GM12878 (cell line): ENCODE measurements around the gene RAET1G. TPM values are rescaled to one million over a fixed set of nuclear protein-coding genes. Genes with fewer than 3 reads are reported as not detected.

Experiments used
- ATAC-seq: fragments of 200-7000 bp; cut with Tn5 transposase; 3 replicates; pipeline ENCODE4 v1.9.1; 2020; ENCODE audit warnings: mild to moderate bottlenecking, moderate library complexity
- BruUV-seq: library from RNA; stranded (reverse); fragments of 400-500 nt; replicated peaks from 2 replicates; lab custom pipeline; 2021; lab: Mats Ljungman, UMichigan
- CTCF ChIA-PET: fragments of 300-600 bp; sonication (Branson Sonifier 250); formaldehyde crosslinking; extraction: SDS; loops from one replicate; lab custom pipeline; 2021; ENCODE audit warnings: inconsistent platforms; lab: Yijun Ruan, JAX
- POLR2A ChIA-PET: fragments of 350-600 bp; formaldehyde crosslinking; extraction: SDS; loops from one replicate; lab custom pipeline; 2021; ENCODE audit warnings: inconsistent platforms; lab: Charles Lee
- RAD21 ChIA-PET: fragments of 300-600 bp; sonication (Branson Sonifier 250); formaldehyde crosslinking; loops from one replicate; lab custom pipeline; 2023; ENCODE audit warnings: antibody characterized with exemption; ENCODE audit not compliant: unreplicated experiment; lab: Charles Lee
- SMC1A ChIA-PET: fragments of 300-600 bp; sonication (Branson Sonifier 250); formaldehyde crosslinking; loops from one replicate; lab custom pipeline; 2023; ENCODE audit not compliant: unreplicated experiment, uncharacterized antibody; lab: Charles Lee
- DNase-seq: peaks from one replicate; pipeline ENCODE4 v3.0.0-alpha.2; 2011; ENCODE audit warnings: low read depth, low spot score
- FAIRE-seq: peaks from 3 replicates; lab custom pipeline; 2011; peaks lifted over from hg19 to GRCh38; lab: Jason Lieb, UNC
- H2AFZ ChIP-seq: 2 replicates; pipeline ENCODE4 v1.6.0; 2011; ENCODE audit warnings: low read depth, low read length, control low read depth; ENCODE audit not compliant: control insufficient read depth
- H3K27ac ChIP-seq: 2 replicates; pipeline ENCODE4 v1.5.1; 2011; ENCODE audit warnings: control low read depth; ENCODE audit not compliant: control insufficient read depth, insufficient read depth
- H3K27me3 ChIP-seq, 2 experiments: replicated peaks in 1 of 2; 2 replicates each; pipeline versions ENCODE4 v1.6.0 to v1.6.1; 2011; ENCODE audit warnings: low read length in 1 of 2; ENCODE audit not compliant: control insufficient read depth in 2 of 2, insufficient read depth in 2 of 2
- H3K36me3 ChIP-seq, 2 experiments: 2 replicates each; pipeline ENCODE4 v1.5.1; 2011; ENCODE audit warnings: low read length in 1 of 2; ENCODE audit not compliant: control insufficient read depth in 2 of 2, insufficient read depth in 2 of 2
- H3K4me1 ChIP-seq: 2 replicates; pipeline ENCODE4 v1.6.1; 2011; ENCODE audit warnings: mild to moderate bottlenecking, low read length, moderate library complexity, mixed read lengths; ENCODE audit not compliant: control insufficient read depth, insufficient read depth
- H3K4me2 ChIP-seq: 2 replicates; pipeline ENCODE4 v1.6.0; 2011; ENCODE audit warnings: control low read depth; ENCODE audit not compliant: control insufficient read depth, insufficient read depth
- H3K4me3 ChIP-seq: fragments of 200-600 bp; sonication (generic); 2 replicates; pipeline ENCODE4 v1.5.1; 2016
- H3K79me2 ChIP-seq: 2 replicates; pipeline ENCODE4 v1.6.0; 2011; ENCODE audit warnings: low read length; ENCODE audit not compliant: control insufficient read depth, insufficient read depth
- H3K9ac ChIP-seq: 2 replicates; pipeline ENCODE4 v1.8.0; 2011; ENCODE audit warnings: low read length, control low read depth, mixed read lengths; ENCODE audit not compliant: control insufficient read depth, insufficient read depth
- H3K9me3 ChIP-seq: replicated peaks from 3 replicates; pipeline ENCODE4 v1.5.1; 2011; ENCODE audit warnings: mild to moderate bottlenecking, low read length; ENCODE audit not compliant: control insufficient read depth, insufficient read depth
- H4K20me1 ChIP-seq: 2 replicates; pipeline ENCODE4 v1.6.0; 2011; ENCODE audit not compliant: control insufficient read depth, insufficient read depth
- CHD1 ChIP-seq: IDR thresholded peaks from 2 replicates; pipeline ENCODE4 v1.6.1; 2012; ENCODE audit warnings: low read depth, low read length, improper control_type of control experiment
- IRF5 ChIP-seq: fragments of 450-650 bp; IDR thresholded peaks from 2 replicates; pipeline ENCODE4 v1.6.1; 2017; ENCODE audit warnings: borderline replicate concordance
- STAT1 ChIP-seq: fragments of 450-650 bp; conservative IDR thresholded peaks from 2 replicates; pipeline ENCODE4 v1.6.1; 2014; ENCODE audit warnings: antibody characterized with exemption, mild to moderate bottlenecking
- TCF7 ChIP-seq: IDR thresholded peaks from 2 replicates; pipeline ENCODE4 v1.6.1; 2014; ENCODE audit warnings: antibody characterized with exemption, borderline replicate concordance
- ZNF592 ChIP-seq: fragments of 450-650 bp; IDR thresholded peaks from 2 replicates; pipeline ENCODE4 v1.6.1; 2017; ENCODE audit warnings: mild to moderate bottlenecking, moderate library complexity
- WGBS: methylation state at CpG from one replicate; pipeline ENCODE4 v1.1.6; 2016; ENCODE audit warnings: low lambda C conversion rate; ENCODE audit not compliant: insufficient replicate concordance, insufficient coverage; ENCODE audit errors: missing lambda C conversion rate; 5-methylcytosine and 5-hydroxymethylcytosine counted together
- in situ Hi-C: fragments of 300-500 bp; cut with MboI; formaldehyde crosslinking; loops from 9 replicates; pipeline ENCODE4 v1.14.3; 2018; ENCODE audit warnings: mixed read lengths
- intact Hi-C: fragments of 100-400 bp; cut with micrococcal nuclease; formaldehyde crosslinking; loops from one replicate; pipeline ENCODE4 v1.14.2; 2022; ENCODE audit not compliant: unreplicated experiment
- polyA plus RNA-seq, 11 experiments: library from polyadenylated mRNA; depleted of rRNA in 4 of 11; unstranded in 6 of 11; stranded (reverse) in 5 of 11; fragments of >200 nt; fragmentation: Nextera tagmentation in 4 of 11; fragmentation: Illumina TruSeq in 1 of 11; extraction: Ambion mirVana in 4 of 11; extraction: Trizol in 1 of 11; gene quantifications; 1 replicate in 1 of 11; 2 replicates in 10 of 11; pipeline versions ENCODE4 v1.2.1 to v1.2.3, GENCODE V29; 2011 to 2016; ENCODE audit warnings: inconsistent platforms in 2 of 11, missing spikeins in 2 of 11, low read depth in 1 of 11
- total RNA-seq, 4 experiments: library from RNA; depleted of rRNA in 3 of 4; stranded (reverse); fragments of >200 nt in 3 of 4; fragmentation: Illumina TruSeq in 1 of 4; extraction: Trizol in 1 of 4; gene quantifications; 2 replicates each; pipeline versions ENCODE4 v1.2.1 to v1.2.3, GENCODE V29; 2013 to 2021

RAET1G gene
- total and polyA plus RNA-seq, 10 of the 15 experiments (the other 5 are each of a cell fraction or from before 2014, with no cell fraction given) = not detected

DNA sequence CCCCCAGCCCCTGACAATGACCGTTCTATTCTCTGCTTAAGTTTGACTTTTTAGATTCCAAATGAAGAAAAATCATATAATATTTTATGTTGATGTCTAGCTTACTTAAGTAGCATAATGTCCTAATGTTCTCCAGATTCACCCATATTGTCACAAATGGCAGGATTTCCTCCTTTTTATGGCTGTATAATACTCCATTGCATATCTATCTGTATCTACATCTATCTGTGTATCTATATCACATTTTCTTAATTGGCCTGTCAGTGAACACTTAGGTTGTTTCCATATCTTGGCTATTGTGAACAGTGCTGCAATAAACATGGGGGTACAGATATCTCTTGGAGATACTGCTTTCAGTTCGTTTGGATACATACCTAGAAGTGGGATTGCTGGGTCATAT is 51.7 kb downstream of the RAET1G start:
- ATAC-seq (no peak), FAIRE-seq (no peak), DNase-seq (no peak)
- no peaks in the 10 kb centered on the region for H3K36me3 ChIP-seq
- no peak overlapping the region for H3K4me2 ChIP-seq
- RAD21 ChIA-PET = no interaction called here
- no peaks in the 10 kb centered on the region; a peak in 3 of 4 replicates for H3K27me3 ChIP-seq
- CTCF ChIA-PET = no interaction called here
- SMC1A ChIA-PET = no interaction called here
- no peak overlapping the region for H3K27ac ChIP-seq
- no peak overlapping the region for H3K4me3 ChIP-seq
- no peaks in the 10 kb centered on the region; the same call in 2 of the 3 replicates for H3K9me3 ChIP-seq
- no peak overlapping the region for H2AFZ ChIP-seq
- no peaks in the 10 kb centered on the region for H4K20me1 ChIP-seq
- no TSS peak for BruUV-seq
- no peak for TF ChIP-seq IRF5
- no peak for TF ChIP-seq CHD1
- TF ChIP-seq TCF7 = no peak
- no peak for TF ChIP-seq STAT1
- TF ChIP-seq ZNF592 = no peak
- TF ChIP-seq, all 136 proteins: peak for 0
- H3K9ac ChIP-seq = no peak overlapping the region
- no peaks in the 10 kb centered on the region for H3K4me1 ChIP-seq
- intact Hi-C loops = no loop called here
- H3K79me2 ChIP-seq = no peaks in the 10 kb centered on the region
- POLR2A ChIA-PET = no interaction called here
- in situ Hi-C loops = no loop called here
- WGBS = 45% methylated on average over 2 of the region's 2 CpGs
